Activated naive CD8-positive, alpha-beta T cell treated with anti-CD3 and anti-CD28 coated beads, Interleukin-2, amount 10 ng/mL, durations not matched to agents 7 days and 5 days (primary cell): Measurements from ENCODE around the gene KRTAP3-1. TPM values are rescaled to one million over a fixed set of nuclear protein-coding genes. Genes with fewer than 3 reads are reported as not detected.

Experiments used
- ATAC-seq: fragments of 150-1000 bp; cut with Tn5 transposase; one replicate; pipeline ENCODE4 v1.10.0; 2021; ENCODE audit warnings: low read depth, moderate library complexity
- POLR2A ChIA-PET: fragments of 350-600 bp; sonication (Branson Sonifier 250); formaldehyde crosslinking; loops from one replicate; lab custom pipeline; 2021; ENCODE audit warnings: antibody characterized with exemption; lab: Charles Lee
- DNase-seq: peaks from one replicate; pipeline ENCODE4 v3.0.0; 2021
- H3K27ac Mint-ChIP-seq: one replicate; pipeline ENCODE4 v1.8.0; 2022; ENCODE audit warnings: mild to moderate bottlenecking, mixed read lengths
- H3K27me3 Mint-ChIP-seq: one replicate; pipeline ENCODE4 v1.8.0; 2022; ENCODE audit warnings: mild to moderate bottlenecking, moderate library complexity, mixed read lengths
- H3K36me3 Mint-ChIP-seq: one replicate; pipeline ENCODE4 v1.8.0; 2021; ENCODE audit warnings: mild to moderate bottlenecking, mixed read lengths
- H3K4me1 Mint-ChIP-seq: one replicate; pipeline ENCODE4 v1.8.0; 2021; ENCODE audit warnings: mixed read lengths
- H3K4me3 Mint-ChIP-seq: one replicate; pipeline ENCODE4 v1.8.0; 2022; ENCODE audit warnings: mild to moderate bottlenecking, moderate library complexity, mixed read lengths
- H3K9me3 Mint-ChIP-seq: one replicate; pipeline ENCODE4 v1.8.0; 2021; ENCODE audit warnings: mixed read lengths
- total RNA-seq, 2 experiments: library from RNA; stranded (reverse); gene quantifications; one replicate each; pipeline ENCODE4 v1.2.3, GENCODE V29; 2021

Gene KRTAP3-1
- total RNA-seq, 2 experiments from 2014 or later, result not detected

- POLR2A ChIA-PET, result no interaction called here
- H3K27ac Mint-ChIP-seq, result no peak overlapping the region
- H3K4me3 Mint-ChIP-seq, result no peak overlapping the region
- no peaks in the 10 kb centered on the region for H3K9me3 Mint-ChIP-seq
- H3K36me3 Mint-ChIP-seq, result no peaks in the 10 kb centered on the region
- ATAC-seq (no peak), DNase-seq (no peak)
- H3K27me3 Mint-ChIP-seq, result peaks cover 14% of the 10 kb centered on the region
- no peaks in the 10 kb centered on the region for H3K4me1 Mint-ChIP-seq
These were observed 28.3 kb downstream of the KRTAP3-1 start for GRCh38 chr17:40980596-40980995.

GRCh38 chr17:40980117-40980516, 28.8 kb downstream of the KRTAP3-1 start:
- DNase-seq, result no peak
- H3K4me1 Mint-ChIP-seq, result no peaks in the 10 kb centered on the region
- H3K27me3 Mint-ChIP-seq, result peaks cover 14% of the 10 kb centered on the region
- no peak for ATAC-seq
- no peak overlapping the region for H3K4me3 Mint-ChIP-seq
- H3K9me3 Mint-ChIP-seq, result no peaks in the 10 kb centered on the region
- H3K36me3 Mint-ChIP-seq, result no peaks in the 10 kb centered on the region
- POLR2A ChIA-PET, result no interaction called here
- H3K27ac Mint-ChIP-seq, result no peak overlapping the region

- Mint-ChIP-seq H3K4me3 (no peak overlapping the region), H3K9me3 (no peaks in the 10 kb centered on the region), H3K4me1 (no peaks in the 10 kb centered on the region), H3K36me3 (no peaks in the 10 kb centered on the region), H3K27ac (no peak overlapping the region), H3K27me3 (peaks cover 14% of the 10 kb centered on the region)
- POLR2A ChIA-PET, result no interaction called here
- ATAC-seq, result no peak
- DNase-seq, result no peak
These were observed 30.3 kb downstream of the KRTAP3-1 start for GRCh38 chr17:40978575-40979151.

GRCh38 chr17:40975516-40975915, 33.4 kb downstream of the KRTAP3-1 start:
- Mint-ChIP-seq H3K36me3 (no peaks in the 10 kb centered on the region), H3K27ac (no peak overlapping the region), H3K4me1 (no peaks in the 10 kb centered on the region), H3K27me3 (peaks cover 12% of the 10 kb centered on the region), H3K9me3 (no peaks in the 10 kb centered on the region), H3K4me3 (no peak overlapping the region)
- POLR2A ChIA-PET, result interaction anchor here (0.6 kb wide), 1 partner anchor 69 kb away, joined by 3 read pairs; no protein-coding TSS in a partner anchor
- no peak for DNase-seq
- no peak for ATAC-seq

GRCh38 chr17:40974366-40974765, 34.6 kb downstream of the KRTAP3-1 start:
- DNase-seq (no peak), ATAC-seq (no peak)
- H3K36me3 Mint-ChIP-seq, result no peaks in the 10 kb centered on the region
- no peaks in the 10 kb centered on the region for H3K4me1 Mint-ChIP-seq
- H3K4me3 Mint-ChIP-seq, result no peak overlapping the region
- no peak overlapping the region for H3K27ac Mint-ChIP-seq
- H3K27me3 Mint-ChIP-seq, result peaks cover 13% of the 10 kb centered on the region
- POLR2A ChIA-PET, result no interaction called here
- no peaks in the 10 kb centered on the region for H3K9me3 Mint-ChIP-seq

- peaks cover 2% of the 10 kb centered on the region for H3K4me1 Mint-ChIP-seq
- H3K4me3 Mint-ChIP-seq, result no peak overlapping the region
- DNase-seq (no peak), ATAC-seq (no peak)
- H3K27ac Mint-ChIP-seq, result no peak overlapping the region
- H3K36me3 Mint-ChIP-seq, result no peaks in the 10 kb centered on the region
- peaks cover 6% of the 10 kb centered on the region for H3K27me3 Mint-ChIP-seq
- POLR2A ChIA-PET, result no interaction called here
- peaks cover 7% of the 10 kb centered on the region for H3K9me3 Mint-ChIP-seq
These were observed 41.3 kb downstream of the KRTAP3-1 start for GRCh38 chr17:40967582-40967981.

- no peak within 1 kb of the TSS for H3K4me3 Mint-ChIP-seq
- peaks cover 6% of the 10 kb centered on the region for H3K27me3 Mint-ChIP-seq
- H3K4me1 Mint-ChIP-seq, result peaks cover 2% of the 10 kb centered on the region
- no peaks in the 10 kb centered on the region for H3K36me3 Mint-ChIP-seq
- H3K27ac Mint-ChIP-seq, result no peak within 1 kb of the TSS
- DNase-seq (no peak), ATAC-seq (no peak)
- peaks cover 7% of the 10 kb centered on the region for H3K9me3 Mint-ChIP-seq
- POLR2A ChIA-PET, result no interaction called here
These were observed 42.1 kb downstream of the KRTAP3-1 start, which contains the start of gene KRT39 for GRCh38 chr17:40966848-40967247. KRT39 (minus strand) TSS chr17:40966948; CDS start chr17:40966856, 92 bp downstream.

- Mint-ChIP-seq H3K27ac (no peak overlapping the region), H3K36me3 (peaks cover 2% of the 10 kb centered on the region), H3K27me3 (peaks cover 4% of the 10 kb centered on the region), H3K4me1 (peaks cover 7% of the 10 kb centered on the region), H3K4me3 (no peak overlapping the region), H3K9me3 (peaks cover 7% of the 10 kb centered on the region)
- ATAC-seq (no peak), DNase-seq (no peak)
- POLR2A ChIA-PET, result no interaction called here
These were observed 45.1 kb downstream of the KRTAP3-1 start for GRCh38 chr17:40963838-40964237.

- DNase-seq (no peak), ATAC-seq (no peak)
- Mint-ChIP-seq H3K27ac (no peak overlapping the region), H3K4me3 (no peak overlapping the region), H3K27me3 (peaks cover 4% of the 10 kb centered on the region), H3K36me3 (peaks cover 2% of the 10 kb centered on the region), H3K9me3 (peaks cover 3% of the 10 kb centered on the region), H3K4me1 (peaks cover 7% of the 10 kb centered on the region)
- POLR2A ChIA-PET, result no interaction called here
These were observed 46.8 kb downstream of the KRTAP3-1 start for GRCh38 chr17:40962059-40962561.

- POLR2A ChIA-PET, result no interaction called here
- H3K9me3 Mint-ChIP-seq, result peaks cover 3% of the 10 kb centered on the region
- no peak overlapping the region for H3K4me3 Mint-ChIP-seq
- ATAC-seq, result no peak
- peaks cover 4% of the 10 kb centered on the region for H3K27me3 Mint-ChIP-seq
- DNase-seq, result no peak
- H3K36me3 Mint-ChIP-seq, result peaks cover 2% of the 10 kb centered on the region
- H3K27ac Mint-ChIP-seq, result no peak overlapping the region
- peaks cover 7% of the 10 kb centered on the region for H3K4me1 Mint-ChIP-seq
These were observed 47.3 kb downstream of the KRTAP3-1 start for GRCh38 chr17:40961591-40961990.

- POLR2A ChIA-PET, result no interaction called here
- Mint-ChIP-seq H3K9me3 (peaks cover 2% of the 10 kb centered on the region), H3K36me3 (peaks cover 2% of the 10 kb centered on the region), H3K27me3 (peaks cover 6% of the 10 kb centered on the region), H3K4me1 (peaks cover 7% of the 10 kb centered on the region), H3K4me3 (no peak overlapping the region), H3K27ac (no peak overlapping the region)
- no peak for ATAC-seq
- DNase-seq, result no peak
These were observed 48.8 kb downstream of the KRTAP3-1 start for GRCh38 chr17:40960144-40960543.

Other genes with a start within 250 kb of the KRTAP3-1 start
- gene KRT26, start 236.9 kb downstream of the KRTAP3-1 start, total RNA-seq, result not detected
- gene KRT27, start 226.6 kb downstream of the KRTAP3-1 start, total RNA-seq, result not detected
- not detected for gene KRT28, start 209.2 kb downstream of the KRTAP3-1 start, total RNA-seq
- gene KRT10, start 186.5 kb downstream of the KRTAP3-1 start, total RNA-seq, result 10 to 100 TPM; 25.7 to 28.6 TPM
- gene KRT12, start 141.9 kb downstream of the KRTAP3-1 start, total RNA-seq, result not detected
- not detected for gene KRT20, start 123.9 kb downstream of the KRTAP3-1 start, total RNA-seq
- not detected for gene KRT23, start 71.5 kb downstream of the KRTAP3-1 start, total RNA-seq
- gene KRT39, start 42.2 kb downstream of the KRTAP3-1 start, total RNA-seq, result not detected
- not detected for gene KRT40, start 24.8 kb downstream of the KRTAP3-1 start, total RNA-seq
- gene KRTAP3-3, start 15.0 kb downstream of the KRTAP3-1 start, total RNA-seq, result not detected
- not detected for gene KRTAP3-2, start 9.2 kb downstream of the KRTAP3-1 start, total RNA-seq
- not detected for gene KRTAP1-5, start 18.1 kb upstream of the KRTAP3-1 start, total RNA-seq
- not detected for gene KRTAP1-4, start 21.1 kb upstream of the KRTAP3-1 start, total RNA-seq
- gene KRTAP1-3, start 25.7 kb upstream of the KRTAP3-1 start, total RNA-seq, result not detected
- gene KRTAP1-1, start 32.3 kb upstream of the KRTAP3-1 start, total RNA-seq, result not detected
- not detected for gene KRTAP2-1, start 38.2 kb upstream of the KRTAP3-1 start, total RNA-seq
- gene KRTAP2-2, start 46.1 kb upstream of the KRTAP3-1 start, total RNA-seq, result not detected
- gene KRTAP2-3, start 51.0 kb upstream of the KRTAP3-1 start, total RNA-seq, result not detected
- not detected for gene KRTAP2-4, start 56.8 kb upstream of the KRTAP3-1 start, total RNA-seq
- gene KRTAP4-7, start 75.0 kb upstream of the KRTAP3-1 start, total RNA-seq, result not detected
- gene KRTAP4-8, start 89.0 kb upstream of the KRTAP3-1 start, total RNA-seq, result not detected
- not detected for gene KRTAP4-16, start 93.1 kb upstream of the KRTAP3-1 start, total RNA-seq
- gene KRTAP4-9, start 96.3 kb upstream of the KRTAP3-1 start, total RNA-seq, result not detected
- not detected for gene KRTAP4-11, start 109.2 kb upstream of the KRTAP3-1 start, total RNA-seq
- gene KRTAP4-12, start 115.1 kb upstream of the KRTAP3-1 start, total RNA-seq, result not detected
- not detected for gene KRTAP4-6, start 131.4 kb upstream of the KRTAP3-1 start, total RNA-seq
- not detected for gene KRTAP4-5, start 140.7 kb upstream of the KRTAP3-1 start, total RNA-seq
- gene KRTAP4-4, start 151.6 kb upstream of the KRTAP3-1 start, total RNA-seq, result not detected
- gene KRTAP4-3, start 159.1 kb upstream of the KRTAP3-1 start, total RNA-seq, result not detected
- gene KRTAP4-2, start 169.1 kb upstream of the KRTAP3-1 start, total RNA-seq, result not detected
- gene KRTAP4-1, start 175.8 kb upstream of the KRTAP3-1 start, total RNA-seq, result not detected
- gene KRTAP9-1, start 180.8 kb upstream of the KRTAP3-1 start, total RNA-seq, result not detected
- gene KRTAP9-2, start 217.5 kb upstream of the KRTAP3-1 start, total RNA-seq, result not detected
- gene KRTAP9-3, start 223.3 kb upstream of the KRTAP3-1 start, total RNA-seq, result not detected
- gene KRTAP9-8, start 228.9 kb upstream of the KRTAP3-1 start, total RNA-seq, result not detected
- not detected for gene KRTAP9-4, start 240.6 kb upstream of the KRTAP3-1 start, total RNA-seq
- gene KRTAP9-9, start 246.3 kb upstream of the KRTAP3-1 start, total RNA-seq, result not detected